HEK293 (cell line): ENCODE results near the gene WWOX.

Experiments
- CTCF ChIP-seq: fragments of 450-650 bp; formaldehyde crosslinking; IDR thresholded peaks from 2 replicates; pipeline ENCODE4 v1.5.1; 2016; ENCODE audit warnings: missing biosample characterization, missing genetic modification characterization
- PATZ1 ChIP-seq: fragments of 450-650 bp; formaldehyde crosslinking; IDR thresholded peaks from 2 replicates; pipeline ENCODE4 v1.5.1; 2016; ENCODE audit warnings: missing biosample characterization, missing genetic modification characterization
- REST ChIP-seq: fragments of 450-650 bp; formaldehyde crosslinking; IDR thresholded peaks from 2 replicates; pipeline ENCODE4 v1.5.1; 2016; ENCODE audit warnings: missing biosample characterization, missing genetic modification characterization
- ZEB2 ChIP-seq: fragments of 450-650 bp; formaldehyde crosslinking; IDR thresholded peaks from 2 replicates; pipeline ENCODE4 v1.5.1; 2016; ENCODE audit warnings: missing biosample characterization, missing genetic modification characterization
- ZFP3 ChIP-seq: fragments of 450-650 bp; formaldehyde crosslinking; IDR thresholded peaks from 2 replicates; pipeline ENCODE4 v1.5.1; 2016; ENCODE audit warnings: low read depth, missing biosample characterization, missing genetic modification characterization
- ZNF112 ChIP-seq: fragments of 450-650 bp; formaldehyde crosslinking; IDR thresholded peaks from 2 replicates; pipeline ENCODE4 v1.5.0; 2017; ENCODE audit warnings: missing biosample characterization, missing genetic modification characterization
- ZNF274 ChIP-seq, 2 experiments: fragments of 200-500 bp in 1 of 2; fragments of 450-650 bp in 1 of 2; sonication (Bioruptor generic) in 1 of 2; formaldehyde crosslinking in 1 of 2; IDR thresholded peaks; 2 replicates each; pipeline versions ENCODE4 v1.5.1 to v1.6.1; 2014 to 2016; ENCODE audit warnings: borderline replicate concordance in 1 of 2, inconsistent platforms in 1 of 2, low read length in 1 of 2, missing biosample characterization in 1 of 2, missing genetic modification characterization in 1 of 2
- ZNF561 ChIP-seq: fragments of 450-650 bp; IDR thresholded peaks from 2 replicates; pipeline ENCODE4 v1.5.1; 2018; ENCODE audit warnings: missing biosample characterization, missing genetic modification characterization, borderline replicate concordance

- TF ChIP-seq ZNF274 (IDR thresholded peaks at IDR 0.05; ENCODE audit: low read length) (no peak), ZNF274 (tag by site-specific recombination; IDR thresholded peaks at IDR 0.05; ENCODE audit: borderline replicate concordance) (no peak), CTCF (tag by site-specific recombination) (no peak), ZNF112 (tag by site-specific recombination) (no peak), ZNF561 (no peak), REST (tag by site-specific recombination) (no peak), ZFP3 (no peak), PATZ1 (tag by site-specific recombination) (no peak), ZEB2 (tag by site-specific recombination) (no peak)
These were observed 994.1 kb downstream of the WWOX start for GRCh38 chr16:79093554-79093967.
